Measurements from ENCODE around the gene DACT3. TPM values are rescaled to one million over a fixed set of nuclear protein-coding genes. Genes with fewer than 3 reads are reported as not detected.

Gene DACT3
- total and polyA plus RNA-seq, 4 donors, result 0.32 to 1.4 (median 1.0) TPM

- TF ChIP-seq JUND (IDR thresholded peaks at IDR 0.05), result no peak
- no peak for TF ChIP-seq NR2F2 (IDR thresholded peaks at IDR 0.05)
- no peak for TF ChIP-seq EGR1 (IDR thresholded peaks at IDR 0.05; ENCODE audit: low read depth in 2 of 2)
- TF ChIP-seq, protein P1, sequence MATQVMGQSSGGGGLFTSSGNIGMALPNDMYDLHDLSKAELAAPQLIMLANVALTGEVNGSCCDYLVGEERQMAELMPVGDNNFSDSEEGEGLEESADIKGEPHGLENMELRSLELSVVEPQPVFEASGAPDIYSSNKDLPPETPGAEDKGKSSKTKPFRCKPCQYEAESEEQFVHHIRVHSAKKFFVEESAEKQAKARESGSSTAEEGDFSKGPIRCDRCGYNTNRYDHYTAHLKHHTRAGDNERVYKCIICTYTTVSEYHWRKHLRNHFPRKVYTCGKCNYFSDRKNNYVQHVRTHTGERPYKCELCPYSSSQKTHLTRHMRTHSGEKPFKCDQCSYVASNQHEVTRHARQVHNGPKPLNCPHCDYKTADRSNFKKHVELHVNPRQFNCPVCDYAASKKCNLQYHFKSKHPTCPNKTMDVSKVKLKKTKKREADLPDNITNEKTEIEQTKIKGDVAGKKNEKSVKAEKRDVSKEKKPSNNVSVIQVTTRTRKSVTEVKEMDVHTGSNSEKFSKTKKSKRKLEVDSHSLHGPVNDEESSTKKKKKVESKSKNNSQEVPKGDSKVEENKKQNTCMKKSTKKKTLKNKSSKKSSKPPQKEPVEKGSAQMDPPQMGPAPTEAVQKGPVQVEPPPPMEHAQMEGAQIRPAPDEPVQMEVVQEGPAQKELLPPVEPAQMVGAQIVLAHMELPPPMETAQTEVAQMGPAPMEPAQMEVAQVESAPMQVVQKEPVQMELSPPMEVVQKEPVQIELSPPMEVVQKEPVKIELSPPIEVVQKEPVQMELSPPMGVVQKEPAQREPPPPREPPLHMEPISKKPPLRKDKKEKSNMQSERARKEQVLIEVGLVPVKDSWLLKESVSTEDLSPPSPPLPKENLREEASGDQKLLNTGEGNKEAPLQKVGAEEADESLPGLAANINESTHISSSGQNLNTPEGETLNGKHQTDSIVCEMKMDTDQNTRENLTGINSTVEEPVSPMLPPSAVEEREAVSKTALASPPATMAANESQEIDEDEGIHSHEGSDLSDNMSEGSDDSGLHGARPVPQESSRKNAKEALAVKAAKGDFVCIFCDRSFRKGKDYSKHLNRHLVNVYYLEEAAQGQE (IDR thresholded peaks at IDR 0.05), result no peak
- TF ChIP-seq GABPA (IDR thresholded peaks at IDR 0.05 in 1 of 2, conservative IDR thresholded peaks at IDR 0.05 in 1 of 2), result no peak
- TF ChIP-seq, protein P2, sequence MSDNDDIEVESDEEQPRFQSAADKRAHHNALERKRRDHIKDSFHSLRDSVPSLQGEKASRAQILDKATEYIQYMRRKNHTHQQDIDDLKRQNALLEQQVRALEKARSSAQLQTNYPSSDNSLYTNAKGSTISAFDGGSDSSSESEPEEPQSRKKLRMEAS (IDR thresholded peaks at IDR 0.05), result no peak
- no peak for TF ChIP-seq HNF4A (conservative IDR thresholded peaks at IDR 0.05)
- TF ChIP-seq TAF1 (conservative IDR thresholded peaks at IDR 0.05), result no peak
- Histone ChIP-seq H3K4me3 (ENCODE audit: low read depth in 1 of 3, low read length in 3 of 3) (no peak overlapping the region), H3K4me1 (ENCODE audit: control insufficient read depth in 4 of 4, insufficient read depth in 4 of 4, low read length in 3 of 4) (peaks cover 0 to 11% (median 9%) of the 10 kb centered on the region in 4 donors), H3K36me3 (ENCODE audit: control insufficient read depth in 4 of 4, insufficient read depth in 3 of 4, low read depth in 1 of 4, low read length in 3 of 4) (peaks cover 8 to 14% (median 11%) of the 10 kb centered on the region in 4 donors), H3K27me3 (ENCODE audit: control insufficient read depth in 4 of 4, insufficient read depth in 4 of 4, low read length in 3 of 4) (no peaks in the 10 kb centered on the region), H3K27ac (ENCODE audit: low read depth in 1 of 2, low read length in 2 of 2) (no peak overlapping the region), H3K9ac (ENCODE audit: low read depth in 1 of 2, low read length in 2 of 2) (no peak overlapping the region), H3K9me3 (ENCODE audit: control insufficient read depth in 4 of 4, low read length in 3 of 4) (no peaks in the 10 kb centered on the region)
- no peak for DNase-seq (ENCODE audit: low spot score)
- 88% methylated on average over 25 of the region's 25 CpGs for WGBS
Observed at GRCh38 chr19:46710687-46711086, 49.7 kb upstream of the DACT3 start.

DNA sequence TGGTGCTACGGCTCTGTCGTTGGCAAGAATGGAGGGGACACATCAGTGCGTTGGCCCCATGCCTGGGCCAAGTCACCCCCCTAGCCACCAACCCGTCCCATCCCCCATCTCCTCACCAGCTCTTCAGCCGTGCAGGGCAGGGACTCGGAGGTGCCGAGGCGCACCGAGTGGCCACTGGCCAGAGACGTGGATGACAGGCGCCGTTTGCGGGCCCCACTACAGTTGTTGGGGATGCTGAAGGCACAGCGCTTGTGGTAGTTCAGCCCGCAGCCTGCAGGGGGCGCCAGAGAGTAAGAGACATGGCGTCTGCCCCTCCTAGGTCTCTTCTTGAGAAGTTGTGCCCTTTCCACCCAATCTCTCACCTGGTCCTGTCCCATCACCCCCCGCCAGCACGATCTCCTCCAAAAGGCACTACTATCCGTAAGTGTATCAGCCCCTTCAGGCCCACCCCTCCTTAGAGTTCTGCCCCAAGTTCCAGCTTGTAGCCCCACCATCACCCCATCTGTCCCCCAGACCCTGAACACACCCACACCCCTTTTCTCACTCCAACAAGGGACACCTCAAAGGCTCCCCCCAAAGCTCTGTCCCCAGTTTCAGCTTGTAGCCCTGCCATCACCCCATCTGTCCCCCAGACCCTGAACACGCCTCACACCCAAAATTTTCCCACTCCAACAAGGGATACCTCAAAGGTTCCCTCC is 43.5 kb upstream of the DACT3 start:
- H3K27me3 ChIP-seq (ENCODE audit: control insufficient read depth in 4 of 4, insufficient read depth in 4 of 4, low read length in 3 of 4), result no peaks in the 10 kb centered on the region
- no peak overlapping the region for H3K9ac ChIP-seq (ENCODE audit: low read depth in 1 of 2, low read length in 2 of 2)
- WGBS, result 50% methylated on average over 21 of the region's 21 CpGs
- TF ChIP-seq RAD21 (IDR thresholded peaks at IDR 0.05), result peak; percentile 66 to 76
- no peak for TF ChIP-seq TAF1 (conservative IDR thresholded peaks at IDR 0.05)
- TF ChIP-seq YY1 (IDR thresholded peaks at IDR 0.05), result no peak
- TF ChIP-seq CTCF (IDR thresholded peaks at IDR 0.05; ENCODE audit: low read depth, low read length, missing input control), result peak; percentile 91
- no peaks in the 10 kb centered on the region for H3K4me1 ChIP-seq (ENCODE audit: control insufficient read depth in 4 of 4, insufficient read depth in 4 of 4, low read length in 3 of 4)
- H3K9me3 ChIP-seq (ENCODE audit: control insufficient read depth in 4 of 4, low read length in 3 of 4), result no peaks in the 10 kb centered on the region
- H3K27ac ChIP-seq (ENCODE audit: low read depth in 1 of 2, low read length in 2 of 2), result no peak overlapping the region
- H3K36me3 ChIP-seq (ENCODE audit: control insufficient read depth in 4 of 4, insufficient read depth in 3 of 4, low read depth in 1 of 4, low read length in 3 of 4), result peaks cover 16 to 48% (median 32%) of the 10 kb centered on the region in 4 donors
- DNase-seq (ENCODE audit: low spot score), result peak; percentile 92
- H3K4me3 ChIP-seq (ENCODE audit: low read depth in 1 of 3, low read length in 3 of 3), result no peak overlapping the region

DNA sequence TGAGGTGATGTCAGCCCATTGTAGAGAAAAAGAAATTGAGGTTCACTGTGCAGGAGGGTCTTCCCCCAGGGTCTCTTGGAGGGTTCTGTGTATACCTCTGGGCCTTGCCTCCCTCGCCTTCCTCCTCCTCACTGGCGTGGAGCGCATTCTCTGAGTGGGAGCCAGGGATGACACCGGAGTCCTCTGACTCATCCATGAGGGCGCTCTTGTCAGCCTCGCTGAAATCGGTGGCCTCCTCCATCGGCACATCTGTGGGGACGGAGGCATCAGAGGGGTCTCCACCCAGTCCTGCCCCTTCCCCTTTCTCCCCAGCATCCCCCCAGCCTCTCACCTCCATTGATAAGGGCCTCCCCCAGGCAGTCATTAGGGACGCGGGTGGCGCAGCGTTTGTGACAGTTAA is 39.7 kb upstream of the DACT3 start:
- no peak overlapping the region for H3K27ac ChIP-seq (ENCODE audit: low read depth in 1 of 2, low read length in 2 of 2)
- H3K36me3 ChIP-seq (ENCODE audit: control insufficient read depth in 4 of 4, insufficient read depth in 3 of 4, low read depth in 1 of 4, low read length in 3 of 4), result peaks cover 12 to 69% (median 37%) of the 10 kb centered on the region in 4 donors
- H3K9me3 ChIP-seq (ENCODE audit: control insufficient read depth in 4 of 4, low read length in 3 of 4), result no peaks in the 10 kb centered on the region
- no peak overlapping the region for H3K4me3 ChIP-seq (ENCODE audit: low read depth in 1 of 3, low read length in 3 of 3)
- no peak for TF ChIP-seq NR2F2 (IDR thresholded peaks at IDR 0.05)
- no peak for TF ChIP-seq YY1 (IDR thresholded peaks at IDR 0.05)
- no peak for TF ChIP-seq HNF4G (IDR thresholded peaks at IDR 0.05)
- TF ChIP-seq RXRA (IDR thresholded peaks at IDR 0.05), result no peak
- no peak for TF ChIP-seq ZBTB33 (IDR thresholded peaks at IDR 0.05)
- H3K27me3 ChIP-seq (ENCODE audit: control insufficient read depth in 4 of 4, insufficient read depth in 4 of 4, low read length in 3 of 4), result no peaks in the 10 kb centered on the region
- H3K9ac ChIP-seq (ENCODE audit: low read depth in 1 of 2, low read length in 2 of 2), result no peak overlapping the region
- DNase-seq (ENCODE audit: low spot score), result no peak
- no peaks in the 10 kb centered on the region for H3K4me1 ChIP-seq (ENCODE audit: control insufficient read depth in 4 of 4, insufficient read depth in 4 of 4, low read length in 3 of 4)
- WGBS, result 95% methylated on average over 13 of the region's 13 CpGs
